T47D (cell line): ENCODE results near the gene GLIS1.

Experiments
- DNase-seq, 2 experiments: peaks; one replicate each; pipeline versions ENCODE4 v3.0.0 to v3.0.0-alpha.2; 2011 to 2012; ENCODE audit warnings: low read depth in 1 of 2, low spot score in 1 of 2
- JUND ChIP-seq: IDR thresholded peaks from 2 replicates; pipeline ENCODE4 v1.6.1; 2012; ENCODE audit warnings: low read depth
- in situ Hi-C: cut with HindIII; loops from 2 replicates; pipeline ENCODE4 v1.10.0; 2016; ENCODE audit warnings: low sequenced_read_pairs, low pct_unique_long_range_greater_than_20kb

Gene GLIS1

GRCh38 chr1:53704304-53704703 is 34.7 kb downstream of the GLIS1 start:
- TF ChIP-seq JUND, result no peak
- in situ Hi-C loops, result no loop called here
- DNase-seq, result no peak

GRCh38 chr1:53703174-53703573 is 35.8 kb downstream of the GLIS1 start:
- TF ChIP-seq JUND, result no peak
- in situ Hi-C loops, result no loop called here
- DNase-seq, result no peak

- TF ChIP-seq JUND, result no peak
- in situ Hi-C loops, result no loop called here
- no peak for DNase-seq
Measured at GRCh38 chr1:53702341-53702740, 36.6 kb downstream of the GLIS1 start.

GRCh38 chr1:53700776-53701175 is 38.2 kb downstream of the GLIS1 start:
- no peak for DNase-seq
- no peak for TF ChIP-seq JUND
- in situ Hi-C loops, result no loop called here

- no peak for TF ChIP-seq JUND
- in situ Hi-C loops, result no loop called here
- DNase-seq, result no peak
Measured at GRCh38 chr1:53699981-53700380, 39.0 kb downstream of the GLIS1 start.

- in situ Hi-C loops, result no loop called here
- TF ChIP-seq JUND, result no peak
- DNase-seq, result no peak
Measured at GRCh38 chr1:53698384-53698980, 40.5 kb downstream of the GLIS1 start.

- TF ChIP-seq JUND, result no peak
- in situ Hi-C loops, result no loop called here
- no peak for DNase-seq
Measured at GRCh38 chr1:53697721-53698383, 41.1 kb downstream of the GLIS1 start.

- DNase-seq, result no peak
- in situ Hi-C loops, result no loop called here
- TF ChIP-seq JUND, result no peak
Measured at GRCh38 chr1:53696990-53697389, 42.0 kb downstream of the GLIS1 start.

- in situ Hi-C loops, result no loop called here
- no peak for TF ChIP-seq JUND
- no peak for DNase-seq
Measured at GRCh38 chr1:53696571-53696970, 42.4 kb downstream of the GLIS1 start.

GRCh38 chr1:53696051-53696450 is 42.9 kb downstream of the GLIS1 start:
- DNase-seq, result no peak
- TF ChIP-seq JUND, result no peak
- in situ Hi-C loops, result no loop called here

GRCh38 chr1:53695116-53695515 is 43.8 kb downstream of the GLIS1 start:
- in situ Hi-C loops, result no loop called here
- TF ChIP-seq JUND, result no peak
- no peak for DNase-seq

- in situ Hi-C loops, result no loop called here
- no peak for DNase-seq
- no peak for TF ChIP-seq JUND
Measured at GRCh38 chr1:53694718-53695091, 44.3 kb downstream of the GLIS1 start.

GRCh38 chr1:53693773-53694717 is 44.9 kb downstream of the GLIS1 start:
- no peak for DNase-seq
- in situ Hi-C loops, result no loop called here
- TF ChIP-seq JUND, result no peak
